HepG2 (cell line): Measurements from ENCODE around the gene QRICH2. TPM values are rescaled to one million over a fixed set of nuclear protein-coding genes. Genes with fewer than 3 reads are reported as not detected.

Experiments used
- DPF2 ChIP-seq: sonication (generic); formaldehyde crosslinking; IDR thresholded peaks from 2 replicates; pipeline ENCODE4 v1.4.0; 2020; ENCODE audit warnings: mild to moderate bottlenecking, low read depth, missing genetic modification reagents, borderline replicate concordance
- NKX3-1 ChIP-seq: sonication (generic); formaldehyde crosslinking; IDR thresholded peaks from 2 replicates; pipeline ENCODE4 v1.5.0; 2020; ENCODE audit warnings: missing genetic modification reagents
- PAF1 ChIP-seq: IDR thresholded peaks from 2 replicates; pipeline ENCODE4 v1.6.1; 2016; ENCODE audit warnings: missing genetic modification reagents, missing compliant biosample characterization
- SMARCE1 ChIP-seq: fragments of 450-650 bp; IDR thresholded peaks from 2 replicates; pipeline ENCODE4 v1.6.1; 2017; ENCODE audit warnings: borderline replicate concordance
- TSC22D2 ChIP-seq: sonication (generic); formaldehyde crosslinking; IDR thresholded peaks from 2 replicates; pipeline ENCODE4 v1.5.1; 2020; ENCODE audit warnings: missing genetic modification reagents, mild to moderate bottlenecking, borderline replicate concordance
- ZNF17 ChIP-seq: sonication (generic); formaldehyde crosslinking; IDR thresholded peaks from 2 replicates; pipeline ENCODE4 v1.5.0; 2020; ENCODE audit warnings: mild to moderate bottlenecking, missing genetic modification reagents
- ZNF232 ChIP-seq: sonication (generic); formaldehyde crosslinking; IDR thresholded peaks from 2 replicates; pipeline ENCODE4 v1.4.0; 2020; ENCODE audit warnings: missing genetic modification reagents, borderline replicate concordance
- ZNF292 ChIP-seq: sonication (generic); formaldehyde crosslinking; IDR thresholded peaks from 2 replicates; pipeline ENCODE4 v1.8.1; 2022; ENCODE audit warnings: mild to moderate bottlenecking, low read depth, missing genetic modification reagents, borderline replicate concordance
- ZNF337 ChIP-seq: sonication (generic); formaldehyde crosslinking; IDR thresholded peaks from 2 replicates; pipeline ENCODE4 v1.5.1; 2020; ENCODE audit warnings: missing genetic modification reagents, low read depth, mild to moderate bottlenecking, borderline replicate concordance
- ZNF850 ChIP-seq: sonication (generic); formaldehyde crosslinking; conservative IDR thresholded peaks from 2 replicates; pipeline ENCODE4 v1.9.0; 2021; ENCODE audit warnings: mild to moderate bottlenecking, missing genetic modification reagents
- polyA plus RNA-seq, 8 experiments: library from polyadenylated mRNA; depleted of rRNA in 3 of 8; stranded (reverse) in 7 of 8; unstranded in 1 of 8; fragments of >200 nt; fragmentation: Illumina TruSeq in 4 of 8; extraction: Trizol in 4 of 8; gene quantifications; 2 replicates each; pipeline versions ENCODE4 v1.2.1 to v1.2.3, GENCODE V29; 2011 to 2016; ENCODE audit warnings: low read depth in 4 of 8, missing spikeins in 1 of 8, mixed read lengths in 1 of 8; ENCODE audit not compliant: insufficient read depth in 1 of 8
- total RNA-seq, 5 experiments: library from RNA; depleted of rRNA; stranded (reverse); fragments of >200 nt; fragmentation: Illumina TruSeq; extraction: Trizol; gene quantifications; 2 replicates each; pipeline ENCODE4 v1.2.3, GENCODE V29; 2016; ENCODE audit warnings: low read depth in 1 of 5
- TF ChIP-seq, protein P1 (sequence below): sonication (generic); formaldehyde crosslinking; IDR thresholded peaks from 2 replicates; pipeline ENCODE4 v1.4.0; 2020; ENCODE audit warnings: missing genetic modification reagents
- TF ChIP-seq, protein P2 (sequence below): sonication (generic); formaldehyde crosslinking; IDR thresholded peaks from 2 replicates; pipeline ENCODE4 v1.4.0; 2020; ENCODE audit warnings: missing genetic modification reagents, borderline replicate concordance
- TF ChIP-seq, protein P3 (sequence below): sonication (generic); formaldehyde crosslinking; IDR thresholded peaks from 2 replicates; pipeline ENCODE4 v1.8.0; 2022; ENCODE audit warnings: mild to moderate bottlenecking, missing genetic modification reagents, moderate library complexity
- TF ChIP-seq, protein P4 (sequence below): sonication (generic); formaldehyde crosslinking; IDR thresholded peaks from 2 replicates; pipeline ENCODE4 v1.5.1; 2020; ENCODE audit warnings: mild to moderate bottlenecking, missing genetic modification reagents, borderline replicate concordance
- TF ChIP-seq, protein P5 (sequence below): sonication (generic); formaldehyde crosslinking; IDR thresholded peaks from 2 replicates; pipeline ENCODE4 v1.4.0; 2020; ENCODE audit warnings: missing genetic modification reagents

QRICH2 gene
- total and polyA plus RNA-seq, 2 of the 13 experiments (the other 11 are each of a cell fraction or from before 2014, with no cell fraction given): 3.7 to 5.7 TPM

DNA sequence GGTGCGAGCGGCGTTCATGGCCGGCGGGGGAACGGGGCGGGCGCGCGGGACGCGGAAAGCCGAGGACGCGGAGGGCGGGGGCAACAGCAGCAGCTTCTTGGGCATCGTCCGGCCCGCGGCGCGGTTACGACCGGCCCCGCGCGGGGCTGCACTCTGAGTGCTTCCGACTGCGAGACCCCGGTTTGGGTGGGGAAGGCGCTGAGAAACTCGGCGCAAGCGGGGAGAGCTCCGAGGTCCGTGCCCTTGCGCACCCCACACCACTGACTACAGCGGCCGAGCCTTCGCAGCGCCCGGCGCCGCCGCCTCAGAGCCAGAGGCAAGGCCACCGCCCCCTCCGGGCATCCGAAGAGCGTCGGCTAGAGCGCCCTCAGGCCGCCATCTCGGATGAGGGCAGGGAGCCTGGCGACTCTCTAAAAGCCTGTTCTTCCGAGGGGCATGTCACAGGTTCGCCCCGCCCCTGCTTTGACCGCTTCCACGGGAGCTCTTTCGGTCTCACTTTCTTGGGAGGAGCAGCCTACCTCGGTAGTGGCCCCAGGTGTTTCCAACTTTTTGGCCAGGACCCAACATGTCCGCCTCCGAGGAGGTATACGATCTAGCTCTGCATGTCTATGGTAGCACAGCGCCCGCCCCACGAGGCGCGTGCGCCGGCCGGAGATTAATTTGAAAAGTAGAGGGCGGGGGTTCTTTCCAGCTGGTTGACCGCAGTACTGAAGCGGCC, 45.7 kb upstream of the QRICH2 start, which contains the start of gene PRPSAP1 (continued):
- TF ChIP-seq, protein P1, sequence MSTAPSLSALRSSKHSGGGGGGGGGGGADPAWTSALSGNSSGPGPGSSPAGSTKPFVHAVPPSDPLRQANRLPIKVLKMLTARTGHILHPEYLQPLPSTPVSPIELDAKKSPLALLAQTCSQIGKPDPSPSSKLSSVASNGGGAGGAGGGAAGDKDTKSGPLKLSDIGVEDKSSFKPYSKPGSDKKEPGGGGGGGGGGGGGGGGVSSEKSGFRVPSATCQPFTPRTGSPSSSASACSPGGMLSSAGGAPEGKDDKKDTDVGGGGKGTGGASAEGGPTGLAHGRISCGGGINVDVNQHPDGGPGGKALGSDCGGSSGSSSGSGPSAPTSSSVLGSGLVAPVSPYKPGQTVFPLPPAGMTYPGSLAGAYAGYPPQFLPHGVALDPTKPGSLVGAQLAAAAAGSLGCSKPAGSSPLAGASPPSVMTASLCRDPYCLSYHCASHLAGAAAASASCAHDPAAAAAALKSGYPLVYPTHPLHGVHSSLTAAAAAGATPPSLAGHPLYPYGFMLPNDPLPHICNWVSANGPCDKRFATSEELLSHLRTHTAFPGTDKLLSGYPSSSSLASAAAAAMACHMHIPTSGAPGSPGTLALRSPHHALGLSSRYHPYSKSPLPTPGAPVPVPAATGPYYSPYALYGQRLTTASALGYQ (CRISPR knock-in tag): peak; percentile 82
- TF ChIP-seq, protein P2, sequence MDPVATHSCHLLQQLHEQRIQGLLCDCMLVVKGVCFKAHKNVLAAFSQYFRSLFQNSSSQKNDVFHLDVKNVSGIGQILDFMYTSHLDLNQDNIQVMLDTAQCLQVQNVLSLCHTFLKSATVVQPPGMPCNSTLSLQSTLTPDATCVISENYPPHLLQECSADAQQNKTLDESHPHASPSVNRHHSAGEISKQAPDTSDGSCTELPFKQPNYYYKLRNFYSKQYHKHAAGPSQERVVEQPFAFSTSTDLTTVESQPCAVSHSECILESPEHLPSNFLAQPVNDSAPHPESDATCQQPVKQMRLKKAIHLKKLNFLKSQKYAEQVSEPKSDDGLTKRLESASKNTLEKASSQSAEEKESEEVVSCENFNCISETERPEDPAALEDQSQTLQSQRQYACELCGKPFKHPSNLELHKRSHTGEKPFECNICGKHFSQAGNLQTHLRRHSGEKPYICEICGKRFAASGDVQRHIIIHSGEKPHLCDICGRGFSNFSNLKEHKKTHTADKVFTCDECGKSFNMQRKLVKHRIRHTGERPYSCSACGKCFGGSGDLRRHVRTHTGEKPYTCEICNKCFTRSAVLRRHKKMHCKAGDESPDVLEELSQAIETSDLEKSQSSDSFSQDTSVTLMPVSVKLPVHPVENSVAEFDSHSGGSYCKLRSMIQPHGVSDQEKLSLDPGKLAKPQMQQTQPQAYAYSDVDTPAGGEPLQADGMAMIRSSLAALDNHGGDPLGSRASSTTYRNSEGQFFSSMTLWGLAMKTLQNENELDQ (CRISPR knock-in tag): peak; percentile 36; the same call in 1 of the 2 replicates
- no peak for TF ChIP-seq PAF1
- TF ChIP-seq SMARCE1: no peak
- peak; percentile 97 for TF ChIP-seq ZNF337 (CRISPR knock-in tag)
- no peak for TF ChIP-seq ZNF292 (CRISPR knock-in tag)
- TF ChIP-seq, protein P3, sequence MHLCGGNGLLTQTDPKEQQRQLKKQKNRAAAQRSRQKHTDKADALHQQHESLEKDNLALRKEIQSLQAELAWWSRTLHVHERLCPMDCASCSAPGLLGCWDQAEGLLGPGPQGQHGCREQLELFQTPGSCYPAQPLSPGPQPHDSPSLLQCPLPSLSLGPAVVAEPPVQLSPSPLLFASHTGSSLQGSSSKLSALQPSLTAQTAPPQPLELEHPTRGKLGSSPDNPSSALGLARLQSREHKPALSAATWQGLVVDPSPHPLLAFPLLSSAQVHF: peak; percentile 85; the same call in 1 of the 2 replicates
- TF ChIP-seq, protein P4, sequence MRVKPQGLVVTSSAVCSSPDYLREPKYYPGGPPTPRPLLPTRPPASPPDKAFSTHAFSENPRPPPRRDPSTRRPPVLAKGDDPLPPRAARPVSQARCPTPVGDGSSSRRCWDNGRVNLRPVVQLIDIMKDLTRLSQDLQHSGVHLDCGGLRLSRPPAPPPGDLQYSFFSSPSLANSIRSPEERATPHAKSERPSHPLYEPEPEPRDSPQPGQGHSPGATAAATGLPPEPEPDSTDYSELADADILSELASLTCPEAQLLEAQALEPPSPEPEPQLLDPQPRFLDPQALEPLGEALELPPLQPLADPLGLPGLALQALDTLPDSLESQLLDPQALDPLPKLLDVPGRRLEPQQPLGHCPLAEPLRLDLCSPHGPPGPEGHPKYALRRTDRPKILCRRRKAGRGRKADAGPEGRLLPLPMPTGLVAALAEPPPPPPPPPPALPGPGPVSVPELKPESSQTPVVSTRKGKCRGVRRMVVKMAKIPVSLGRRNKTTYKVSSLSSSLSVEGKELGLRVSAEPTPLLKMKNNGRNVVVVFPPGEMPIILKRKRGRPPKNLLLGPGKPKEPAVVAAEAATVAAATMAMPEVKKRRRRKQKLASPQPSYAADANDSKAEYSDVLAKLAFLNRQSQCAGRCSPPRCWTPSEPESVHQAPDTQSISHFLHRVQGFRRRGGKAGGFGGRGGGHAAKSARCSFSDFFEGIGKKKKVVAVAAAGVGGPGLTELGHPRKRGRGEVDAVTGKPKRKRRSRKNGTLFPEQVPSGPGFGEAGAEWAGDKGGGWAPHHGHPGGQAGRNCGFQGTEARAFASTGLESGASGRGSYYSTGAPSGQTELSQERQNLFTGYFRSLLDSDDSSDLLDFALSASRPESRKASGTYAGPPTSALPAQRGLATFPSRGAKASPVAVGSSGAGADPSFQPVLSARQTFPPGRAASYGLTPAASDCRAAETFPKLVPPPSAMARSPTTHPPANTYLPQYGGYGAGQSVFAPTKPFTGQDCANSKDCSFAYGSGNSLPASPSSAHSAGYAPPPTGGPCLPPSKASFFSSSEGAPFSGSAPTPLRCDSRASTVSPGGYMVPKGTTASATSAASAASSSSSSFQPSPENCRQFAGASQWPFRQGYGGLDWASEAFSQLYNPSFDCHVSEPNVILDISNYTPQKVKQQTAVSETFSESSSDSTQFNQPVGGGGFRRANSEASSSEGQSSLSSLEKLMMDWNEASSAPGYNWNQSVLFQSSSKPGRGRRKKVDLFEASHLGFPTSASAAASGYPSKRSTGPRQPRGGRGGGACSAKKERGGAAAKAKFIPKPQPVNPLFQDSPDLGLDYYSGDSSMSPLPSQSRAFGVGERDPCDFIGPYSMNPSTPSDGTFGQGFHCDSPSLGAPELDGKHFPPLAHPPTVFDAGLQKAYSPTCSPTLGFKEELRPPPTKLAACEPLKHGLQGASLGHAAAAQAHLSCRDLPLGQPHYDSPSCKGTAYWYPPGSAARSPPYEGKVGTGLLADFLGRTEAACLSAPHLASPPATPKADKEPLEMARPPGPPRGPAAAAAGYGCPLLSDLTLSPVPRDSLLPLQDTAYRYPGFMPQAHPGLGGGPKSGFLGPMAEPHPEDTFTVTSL (CRISPR knock-in tag): no peak; the same call in 1 of the 2 replicates
- TF ChIP-seq ZNF17 (CRISPR knock-in tag): no peak
- TF ChIP-seq ZNF232 (CRISPR knock-in tag): peak; percentile 91; the same call in 1 of the 2 replicates
- TF ChIP-seq DPF2: peak; percentile 52; the same call in 1 of the 2 replicates
- TF ChIP-seq, protein P5, sequence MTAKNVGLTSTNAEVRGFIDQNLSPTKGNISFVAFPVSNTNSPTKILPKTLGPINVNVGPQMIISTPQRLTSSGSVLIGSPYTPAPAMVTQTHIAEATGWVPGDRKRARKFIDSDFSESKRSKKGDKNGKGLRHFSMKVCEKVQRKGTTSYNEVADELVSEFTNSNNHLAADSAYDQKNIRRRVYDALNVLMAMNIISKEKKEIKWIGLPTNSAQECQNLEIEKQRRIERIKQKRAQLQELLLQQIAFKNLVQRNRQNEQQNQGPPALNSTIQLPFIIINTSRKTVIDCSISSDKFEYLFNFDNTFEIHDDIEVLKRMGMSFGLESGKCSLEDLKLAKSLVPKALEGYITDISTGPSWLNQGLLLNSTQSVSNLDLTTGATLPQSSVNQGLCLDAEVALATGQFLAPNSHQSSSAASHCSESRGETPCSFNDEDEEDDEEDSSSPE (CRISPR knock-in tag): peak; percentile 88
- no peak for TF ChIP-seq ZNF850 (CRISPR knock-in tag)
- peak; percentile 89 for TF ChIP-seq NKX3-1 (CRISPR knock-in tag)
- TF ChIP-seq TSC22D2 (CRISPR knock-in tag): 0 out of 2 replicates have a peak, but pooled peaks have one; percentile 75
